Stimulated activated naive CD8-positive, alpha-beta T cell treated with anti-CD3 and anti-CD28 coated beads, Interleukin-15, Interleukin-2, amounts not matched to agents 100 U/mL and 50 U/mL, for 24 hours (primary cell): ENCODE results near the gene TTC1.
"Not testable (repeated sequence)": the region's sequence is repeated elsewhere in the genome, so short reads cannot be mapped to it uniquely, and the experiment has no call there.

Experiments used
- ATAC-seq: fragments of 150-1000 bp; cut with Tn5 transposase; one replicate; pipeline ENCODE4 v1.10.0; 2021
- DNase-seq: peaks from one replicate; pipeline ENCODE4 v3.0.0; 2021

TTC1 gene

GRCh38 chr5:160008877-160009590 is at the start of gene TTC1:
Gene TTC1 (plus strand): TSS chr5:160009139. CDS start chr5:160010529, 1,390 bp downstream.
- DNase-seq: peak; percentile 89

GRCh38 chr5:159961176-159962160 is 47.5 kb upstream of the TTC1 start:
- ATAC-seq (no peak), DNase-seq (no peak)

More at GRCh38 chr5:160008877-160009590, at the start of gene TTC1:
- ATAC-seq: peak; percentile 99

GRCh38 chr5:159962214-159962613 is 46.7 kb upstream of the TTC1 start:
- ATAC-seq (no peak), DNase-seq (no peak)

GRCh38 chr5:159963935-159964334 is 45.0 kb upstream of the TTC1 start:
- ATAC-seq (no peak), DNase-seq (no peak)

- DNase-seq (peak; percentile 45), ATAC-seq (no peak)
Observed at GRCh38 chr5:159965031-159965837, 43.7 kb upstream of the TTC1 start.

- ATAC-seq, DNase-seq: not testable (repeated sequence)
Observed at GRCh38 chr5:159965838-159966128, 43.2 kb upstream of the TTC1 start.

- ATAC-seq: no peak
- no peak for DNase-seq
Observed at GRCh38 chr5:159969966-159970365, 39.0 kb upstream of the TTC1 start.

- no peak for DNase-seq
- ATAC-seq: no peak
Observed at GRCh38 chr5:159971038-159971437, 37.9 kb upstream of the TTC1 start.

- DNase-seq (no peak), ATAC-seq (no peak)
Observed at GRCh38 chr5:159971514-159971913, 37.4 kb upstream of the TTC1 start.

GRCh38 chr5:159971931-159972461 is 36.9 kb upstream of the TTC1 start:
- ATAC-seq (peak; percentile 19), DNase-seq (peak; percentile 5)

GRCh38 chr5:159972538-159973362 is 36.2 kb upstream of the TTC1 start:
- DNase-seq (no peak), ATAC-seq (no peak)

- DNase-seq (no peak), ATAC-seq (no peak)
Observed at GRCh38 chr5:159975462-159976019, 33.4 kb upstream of the TTC1 start.

GRCh38 chr5:159976921-159977320 is 32.0 kb upstream of the TTC1 start:
- no peak for ATAC-seq
- DNase-seq: no peak

- ATAC-seq: no peak
- DNase-seq: no peak
Observed at GRCh38 chr5:159978358-159978757, 30.6 kb upstream of the TTC1 start.

- ATAC-seq: no peak
- no peak for DNase-seq
Observed at GRCh38 chr5:159982421-159983173, 26.3 kb upstream of the TTC1 start.

- peak; percentile 79 for DNase-seq
- ATAC-seq: peak; percentile 89
Observed at GRCh38 chr5:159987031-159987674, 21.8 kb upstream of the TTC1 start.

GRCh38 chr5:159990506-159990905 is 18.4 kb upstream of the TTC1 start:
- DNase-seq (no peak), ATAC-seq (no peak)

- DNase-seq (no peak), ATAC-seq (no peak)
Observed at GRCh38 chr5:159992566-159992965, 16.4 kb upstream of the TTC1 start.

- no peak for ATAC-seq
- no peak for DNase-seq
Observed at GRCh38 chr5:159993194-159993593, 15.7 kb upstream of the TTC1 start.

GRCh38 chr5:159995907-159996306 is 13.0 kb upstream of the TTC1 start:
- ATAC-seq (no peak), DNase-seq (no peak)
